ENCODE data around the gene CDH8.

GRCh38 chr16:61993108-61993507 is 43.1 kb downstream of the CDH8 start:
- TF ChIP-seq EZH2 (IDR thresholded peaks at IDR 0.05; ENCODE audit: borderline replicate concordance): no peak
- no peak for TF ChIP-seq CTCF (IDR thresholded peaks at IDR 0.05; ENCODE audit: poor library complexity)
- TF ChIP-seq EZH2phosphoT487 (IDR thresholded peaks at IDR 0.05; ENCODE audit: low read depth, severe bottlenecking, unreplicated experiment): no peak

Measured in hepatocyte (in vitro differentiated cells).